HG02884 (cell line): Measurements from ENCODE around the gene C10orf71.

Experiments
- ATAC-seq: cut with Tn5 transposase; IDR thresholded peaks from one replicate; pipeline ENCODE4 v1.9.1; 2021; ENCODE audit warnings: mild to moderate bottlenecking, moderate library complexity; ENCODE audit not compliant: unreplicated experiment

C10orf71 gene

DNA sequence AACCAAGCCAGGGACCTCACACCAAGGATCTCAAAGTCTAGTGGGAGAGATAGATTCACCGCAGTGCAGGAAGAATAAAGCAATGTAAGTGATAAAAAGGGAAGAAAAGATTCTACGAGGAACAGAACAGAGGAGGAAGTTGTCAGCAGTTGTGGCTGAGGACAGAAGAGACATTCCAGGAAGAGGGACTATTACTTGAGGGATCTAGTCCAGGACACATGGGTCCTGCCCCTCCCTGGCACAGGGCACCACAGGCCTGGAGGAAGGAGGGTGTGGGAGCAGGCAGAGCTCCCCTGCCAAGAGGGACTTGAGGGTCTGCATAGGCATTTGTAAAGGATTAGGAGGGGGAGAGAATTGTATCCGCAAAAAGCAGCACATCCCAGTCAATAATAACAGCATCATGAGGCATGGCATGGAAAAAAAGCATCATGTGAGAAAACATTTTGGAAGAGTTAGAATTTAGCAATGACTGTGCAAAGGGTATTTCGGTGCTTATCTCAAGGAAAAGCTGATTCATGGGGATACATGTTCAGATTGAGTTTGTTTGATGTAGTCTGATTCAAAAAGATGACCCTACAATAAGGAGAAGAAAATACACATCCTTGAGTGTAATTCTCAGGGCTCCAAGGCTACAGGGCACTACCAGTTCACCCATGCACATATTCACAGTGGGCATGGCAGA is 12.7 kb downstream of the C10orf71 start:
- no peak for ATAC-seq

DNA sequence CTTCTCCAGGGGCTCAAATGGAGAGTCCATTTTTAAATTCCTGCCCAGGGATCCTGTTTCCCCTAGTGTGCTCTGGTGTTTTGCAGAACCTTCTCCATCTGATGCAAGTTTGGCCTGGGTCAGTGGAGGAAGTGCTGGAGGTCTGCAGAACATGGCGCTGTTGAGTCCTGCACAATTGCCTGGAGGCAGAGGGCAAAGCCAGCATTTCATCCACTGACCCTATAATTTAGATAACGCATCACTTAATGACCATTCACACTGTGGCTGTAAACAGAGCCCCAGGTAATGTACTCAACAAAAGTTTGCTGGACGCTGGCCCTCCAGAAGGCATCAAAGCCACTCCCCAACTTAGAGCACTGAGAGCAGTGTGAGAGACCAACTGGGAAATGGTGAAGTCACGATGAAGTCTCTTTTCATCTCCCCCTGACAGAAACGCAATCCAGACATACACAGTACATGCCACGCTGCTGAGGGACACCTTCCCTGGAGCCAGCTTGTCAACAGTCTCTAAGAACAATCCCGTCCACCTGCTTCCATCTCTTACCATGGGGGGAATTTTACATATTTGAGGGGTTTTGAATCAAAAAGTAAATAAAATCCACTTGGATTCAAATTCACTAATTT is 13.4 kb downstream of the C10orf71 start:
- ATAC-seq, result no peak

DNA sequence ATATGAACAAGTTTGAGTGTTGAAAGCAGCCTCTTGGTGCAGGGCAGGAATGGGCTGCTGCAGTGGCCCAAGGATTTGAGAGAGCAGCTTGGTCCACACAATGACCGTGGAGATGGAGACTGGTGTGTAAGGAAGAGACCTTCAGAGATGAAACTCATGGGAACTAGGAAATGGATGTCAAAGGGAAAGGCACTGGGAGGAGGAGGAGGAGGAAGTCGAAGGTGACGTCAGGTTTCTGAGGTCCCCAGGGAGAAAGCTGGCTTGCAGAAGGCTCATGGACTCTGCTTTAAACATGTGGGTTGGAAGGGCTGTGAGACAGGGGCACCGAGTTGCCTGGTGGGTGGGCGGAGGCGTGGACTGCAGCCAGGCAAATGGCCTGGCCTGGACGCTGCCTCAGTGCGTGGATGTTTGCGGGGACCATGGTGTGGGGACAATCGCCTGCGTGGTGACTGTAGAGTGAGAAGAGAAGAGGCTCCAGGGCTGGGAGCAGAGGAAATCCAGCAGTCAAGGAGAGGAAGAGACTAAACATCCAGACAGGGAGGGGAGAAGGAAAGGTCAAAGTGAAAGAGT is 14.6 kb downstream of the C10orf71 start:
- ATAC-seq, result no peak

DNA sequence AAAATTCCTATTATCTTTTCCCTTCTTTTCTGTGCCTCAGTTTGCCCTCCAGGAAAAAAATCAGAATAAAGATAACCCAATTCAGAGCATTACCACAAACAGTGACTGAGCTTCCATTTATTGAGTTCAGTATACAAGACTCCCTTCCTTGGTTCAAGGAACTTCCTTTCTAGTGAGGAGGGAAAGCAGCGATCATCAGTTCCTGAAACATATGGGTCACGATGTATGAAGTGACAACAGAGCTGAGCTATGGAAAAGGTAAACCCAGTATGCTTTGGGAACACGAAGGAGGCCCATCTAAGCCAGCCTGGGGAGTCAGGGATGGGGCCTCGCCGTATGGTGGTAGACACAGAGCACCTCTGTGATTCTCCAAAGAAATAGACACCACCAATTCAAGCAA is 15.8 kb downstream of the C10orf71 start:
- no peak for ATAC-seq

DNA sequence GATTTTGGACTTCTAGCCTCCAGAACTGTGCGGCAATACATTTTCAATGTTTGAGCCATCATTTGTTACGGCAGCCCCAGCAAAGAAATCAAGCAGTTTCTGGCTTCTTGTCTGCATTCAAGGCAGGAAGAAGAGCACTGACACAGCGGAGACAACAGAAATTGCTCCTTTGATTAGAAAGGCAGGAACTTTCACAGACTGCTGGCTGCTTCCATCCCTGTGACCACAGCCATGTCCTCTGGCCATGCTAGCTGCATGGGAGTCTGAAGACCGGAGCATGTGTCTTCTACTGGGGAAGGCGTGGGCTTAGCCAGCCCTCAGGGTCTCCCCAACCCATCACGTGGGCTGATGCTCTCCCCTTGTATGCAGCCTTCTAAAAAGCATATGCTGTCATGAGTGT is 19.1 kb downstream of the C10orf71 start:
- no peak for ATAC-seq

DNA sequence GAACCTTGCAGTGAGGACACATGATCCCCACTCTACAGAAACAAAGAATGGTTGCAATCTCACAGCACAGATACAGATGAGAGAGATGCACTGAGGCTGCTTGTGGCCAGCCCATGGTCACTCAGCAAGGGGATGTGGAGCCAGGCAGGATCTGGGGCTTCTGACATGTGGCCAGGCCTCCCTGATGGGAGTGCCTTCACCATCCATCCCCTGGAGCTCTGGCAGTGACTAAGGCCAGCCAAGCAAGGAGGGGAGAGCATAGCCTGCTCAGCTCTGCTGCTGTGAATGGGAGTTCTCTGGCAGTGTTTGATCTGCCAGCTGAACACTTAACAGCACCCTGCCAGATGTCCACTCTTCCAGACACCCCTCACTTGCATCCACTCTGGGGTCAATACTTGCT is 19.8 kb downstream of the C10orf71 start:
- ATAC-seq, result no peak

DNA sequence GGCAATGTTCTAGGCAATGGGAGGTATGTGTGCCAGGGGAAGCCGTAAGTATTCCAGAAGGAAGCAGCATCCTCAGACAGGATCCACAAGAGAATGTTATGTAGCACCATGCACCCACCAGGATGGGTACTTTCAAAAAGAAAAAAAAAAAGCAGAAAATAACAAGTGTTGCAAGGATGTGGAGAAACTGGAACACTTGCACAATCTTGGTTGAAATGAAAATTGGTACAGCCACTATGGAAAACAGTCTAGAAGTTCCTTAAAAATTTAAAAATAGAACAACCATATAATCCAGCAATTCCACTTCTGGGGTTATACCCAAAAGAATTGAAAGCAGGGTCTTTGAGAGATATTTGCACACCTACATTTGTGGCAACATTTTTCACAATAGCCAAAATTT is 20.2 kb downstream of the C10orf71 start:
- ATAC-seq, result no peak

DNA sequence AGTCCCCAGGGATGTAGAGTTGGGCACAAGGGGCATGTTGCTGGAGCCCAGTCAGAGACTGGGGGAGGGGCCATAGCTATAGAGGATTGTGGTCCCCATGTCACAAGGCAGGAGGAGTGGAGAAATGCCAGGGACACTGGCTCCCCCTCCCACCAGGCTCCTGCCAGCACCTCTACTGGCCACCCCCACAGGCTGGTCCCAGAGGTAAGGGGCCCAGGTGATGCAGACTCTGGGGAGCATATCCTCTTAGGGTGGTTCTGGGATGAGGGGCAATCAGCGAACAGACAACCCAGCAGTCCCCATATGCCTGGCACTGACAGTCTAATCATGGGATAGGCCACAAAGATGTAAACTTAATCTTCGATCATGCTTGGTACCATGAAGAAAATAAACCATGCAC is 21.2 kb downstream of the C10orf71 start:
- no peak for ATAC-seq

DNA sequence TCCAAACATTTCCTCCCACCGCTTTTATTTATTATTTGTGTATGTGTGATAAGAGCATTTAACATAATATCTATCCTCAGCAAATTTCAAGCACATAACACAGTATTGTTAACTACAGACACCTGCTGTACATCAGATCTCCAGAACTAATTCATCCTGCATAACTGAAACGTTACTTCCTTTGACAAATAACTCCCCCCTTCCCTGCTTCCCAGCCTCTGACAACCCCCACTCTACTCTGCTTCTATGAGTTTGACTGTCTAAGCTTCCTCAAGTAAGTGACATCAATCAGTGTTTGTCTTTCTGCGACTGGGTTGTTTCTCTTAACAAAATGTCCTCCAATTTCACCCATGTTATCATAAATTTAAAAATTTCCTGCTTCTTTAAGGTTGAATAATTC is 22.1 kb downstream of the C10orf71 start:
- no peak for ATAC-seq

DNA sequence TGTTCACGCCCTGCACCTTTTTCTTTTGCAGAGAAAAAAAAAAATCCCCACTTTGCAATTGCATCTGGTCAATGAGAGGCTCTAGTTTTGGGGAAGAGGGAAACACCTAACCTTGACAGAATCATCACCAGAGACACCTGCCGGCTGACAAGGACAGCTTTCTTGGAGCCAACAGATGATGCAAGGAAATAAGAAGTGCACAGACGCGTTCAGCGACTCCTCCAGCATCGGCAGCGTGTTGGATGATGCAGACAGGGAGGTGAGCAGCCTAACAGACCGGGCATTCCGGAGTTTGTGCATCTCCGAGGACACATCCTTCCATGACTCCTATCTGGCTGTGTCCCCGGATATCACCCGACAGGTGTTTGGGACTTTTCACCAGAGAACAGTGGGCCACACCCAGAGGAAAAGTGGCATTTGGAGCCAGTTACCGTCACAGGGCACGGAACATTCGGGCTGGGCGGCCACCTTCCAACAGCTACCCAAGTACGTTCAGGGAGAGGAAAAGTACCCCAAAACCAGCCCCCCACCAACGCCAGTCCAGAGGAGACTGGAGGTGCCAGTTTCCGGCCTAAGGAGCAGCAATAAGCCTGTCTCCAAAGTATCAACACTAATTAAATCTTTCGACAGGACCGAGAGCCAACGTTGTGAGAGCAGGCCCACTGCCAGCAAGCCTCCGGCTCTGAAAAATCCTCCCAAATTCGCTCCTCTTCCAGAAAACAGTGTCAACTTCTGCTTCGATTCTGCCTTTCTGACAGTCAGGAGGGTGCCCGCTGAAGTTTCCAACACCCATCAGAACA is 23.6 kb downstream of the C10orf71 start:
- ATAC-seq, result no peak

DNA sequence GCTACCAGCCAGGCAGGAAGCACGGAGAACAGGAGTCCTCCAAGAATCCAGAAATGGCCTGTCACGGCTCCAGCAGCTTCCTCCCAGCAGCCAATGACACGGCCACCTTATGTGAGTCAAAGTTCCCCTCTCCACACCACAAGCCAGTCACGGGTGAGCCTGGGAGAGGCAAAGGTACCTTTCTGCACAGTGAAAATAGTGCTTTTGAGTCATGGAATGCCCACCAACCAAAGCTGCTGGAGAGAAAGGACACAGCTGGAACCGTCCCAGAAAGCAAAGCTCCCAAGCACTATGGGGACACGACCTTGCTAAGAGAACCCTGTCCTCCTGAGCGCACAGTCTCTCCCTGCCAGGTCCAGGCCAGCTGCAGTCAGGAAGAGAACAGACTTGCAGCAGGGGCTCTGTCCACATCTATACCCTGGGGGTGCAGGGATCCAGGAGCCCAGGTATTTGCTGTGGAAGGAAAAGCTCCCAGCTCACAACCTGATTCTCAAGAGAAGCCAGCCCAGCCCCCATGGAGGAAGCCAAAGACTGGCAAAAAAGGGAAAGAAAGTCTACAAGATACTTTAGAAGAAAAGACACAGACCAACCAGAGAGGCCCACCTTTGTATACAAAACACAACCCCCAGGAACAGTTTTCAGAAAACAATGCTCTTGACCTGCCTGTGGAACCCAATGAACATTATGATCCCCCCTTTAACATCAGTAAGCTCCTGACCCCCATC is 24.4 kb downstream of the C10orf71 start:
- no peak for ATAC-seq

DNA sequence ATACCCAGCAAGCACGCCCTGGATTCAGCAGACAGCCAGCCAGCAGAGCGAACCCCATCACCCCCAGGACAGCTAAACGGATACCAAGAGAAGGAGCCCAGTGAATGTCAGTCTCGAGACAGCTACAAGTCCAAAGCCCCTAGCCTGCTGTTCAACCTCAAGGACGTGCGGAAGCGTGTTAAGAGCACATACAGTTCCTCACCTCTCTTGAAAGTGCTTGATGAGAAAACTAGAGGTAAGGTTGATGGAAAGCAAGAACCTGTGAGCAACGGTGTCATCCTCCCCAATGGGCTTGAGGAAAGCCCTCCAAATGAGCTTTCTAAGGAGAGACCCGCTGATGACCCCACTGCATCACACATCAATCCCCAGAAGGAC is 24.9 kb downstream of the C10orf71 start:
- ATAC-seq, result no peak

DNA sequence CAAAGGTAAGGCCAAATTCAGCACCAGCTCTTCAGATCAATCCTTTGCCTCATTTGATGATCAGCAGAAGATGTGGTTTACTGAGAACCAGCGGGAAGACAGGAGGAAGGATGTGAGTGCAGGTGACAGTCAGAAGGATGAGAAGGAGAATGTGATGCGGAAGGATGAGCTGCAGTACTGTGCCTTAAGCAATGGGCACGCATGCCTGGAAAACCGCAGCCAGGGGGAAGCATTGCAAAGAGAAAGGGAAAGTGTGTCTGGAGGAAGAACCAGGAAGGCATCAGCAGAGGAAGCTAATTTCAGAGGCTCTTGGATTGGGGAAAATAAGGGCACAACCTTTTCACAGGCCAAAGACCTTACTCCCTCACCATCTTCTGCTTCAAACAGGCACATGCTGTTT is 25.7 kb downstream of the C10orf71 start:
- ATAC-seq, result no peak

DNA sequence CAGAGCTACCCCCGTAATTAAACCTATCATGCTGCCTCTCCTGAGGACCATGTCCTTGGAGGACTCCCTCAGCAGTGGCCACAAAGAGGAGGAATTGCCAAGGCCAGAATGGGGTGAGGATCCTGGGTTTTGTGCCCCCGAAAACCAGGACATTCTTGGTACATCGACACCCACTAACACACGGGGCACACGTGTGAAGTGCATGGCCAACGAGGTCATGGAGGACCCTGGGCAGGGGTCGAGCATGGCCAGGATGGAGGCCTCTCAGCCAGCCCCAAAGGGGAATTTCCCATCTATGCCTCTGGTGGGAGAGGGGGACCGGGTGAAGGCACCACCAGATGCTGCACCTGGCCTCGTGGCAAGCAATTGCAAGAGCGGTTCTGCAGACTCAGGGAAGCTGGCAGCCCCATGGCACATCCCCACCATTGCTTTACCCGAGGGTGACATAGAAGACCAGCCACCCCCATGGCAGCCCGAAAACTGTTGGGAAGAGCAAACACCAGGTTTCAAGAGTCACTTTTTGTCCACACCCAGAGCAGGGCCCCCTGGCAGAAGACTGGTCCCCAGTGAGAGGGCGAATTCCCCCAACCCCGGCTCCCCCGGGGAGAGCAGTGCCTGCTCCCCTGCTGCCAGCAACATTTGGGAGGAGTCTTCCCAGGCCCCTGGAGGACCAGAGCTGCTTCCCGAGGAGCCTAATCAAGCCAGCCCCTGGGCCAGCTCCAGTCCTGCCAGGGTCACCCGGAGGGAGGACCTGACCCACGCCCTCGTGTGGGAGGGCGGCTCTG is 26.4 kb downstream of the C10orf71 start:
- no peak for ATAC-seq

DNA sequence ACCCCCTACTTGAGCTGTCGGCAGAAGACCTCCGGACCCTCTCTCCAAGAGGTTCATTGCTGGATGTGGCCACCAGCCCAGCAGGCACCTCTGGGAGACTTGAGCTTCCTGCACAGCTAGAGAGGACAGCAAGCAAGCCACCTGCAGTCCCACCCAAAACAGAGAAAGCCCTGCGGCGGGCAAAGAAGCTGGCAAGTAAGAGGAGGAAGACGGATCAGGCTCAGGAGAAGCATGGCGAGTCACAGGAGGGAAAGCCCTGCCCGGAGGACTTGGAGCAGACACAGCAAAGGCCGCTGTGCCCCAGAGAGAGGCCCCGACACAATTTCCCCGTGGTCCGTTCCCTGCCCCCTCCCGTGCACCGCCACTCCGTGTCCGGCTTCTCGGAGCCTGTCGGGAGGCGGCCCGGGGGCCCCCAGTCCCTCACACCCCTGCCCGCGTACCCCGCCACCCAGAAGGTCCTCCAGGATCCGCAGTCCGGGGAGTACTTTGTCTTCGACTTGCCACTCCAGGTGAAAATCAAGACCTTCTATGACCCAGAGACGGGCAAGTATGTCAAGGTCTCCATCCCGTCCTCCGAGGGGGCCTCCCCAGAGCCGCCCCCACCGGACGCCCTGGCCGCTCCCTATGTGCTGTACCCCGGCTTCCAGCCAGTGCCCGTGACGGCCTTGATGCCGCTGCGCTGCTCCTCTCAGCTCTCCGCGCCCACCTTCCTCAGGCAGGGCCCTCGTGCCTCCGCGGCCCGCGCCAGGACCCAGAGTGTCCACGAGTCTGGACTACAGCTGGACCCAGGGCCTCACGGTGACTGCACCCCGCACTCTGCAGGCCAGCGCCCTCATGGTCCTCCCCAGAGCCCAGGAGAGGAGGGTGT is 27.2 kb downstream of the C10orf71 start:
- no peak for ATAC-seq

DNA sequence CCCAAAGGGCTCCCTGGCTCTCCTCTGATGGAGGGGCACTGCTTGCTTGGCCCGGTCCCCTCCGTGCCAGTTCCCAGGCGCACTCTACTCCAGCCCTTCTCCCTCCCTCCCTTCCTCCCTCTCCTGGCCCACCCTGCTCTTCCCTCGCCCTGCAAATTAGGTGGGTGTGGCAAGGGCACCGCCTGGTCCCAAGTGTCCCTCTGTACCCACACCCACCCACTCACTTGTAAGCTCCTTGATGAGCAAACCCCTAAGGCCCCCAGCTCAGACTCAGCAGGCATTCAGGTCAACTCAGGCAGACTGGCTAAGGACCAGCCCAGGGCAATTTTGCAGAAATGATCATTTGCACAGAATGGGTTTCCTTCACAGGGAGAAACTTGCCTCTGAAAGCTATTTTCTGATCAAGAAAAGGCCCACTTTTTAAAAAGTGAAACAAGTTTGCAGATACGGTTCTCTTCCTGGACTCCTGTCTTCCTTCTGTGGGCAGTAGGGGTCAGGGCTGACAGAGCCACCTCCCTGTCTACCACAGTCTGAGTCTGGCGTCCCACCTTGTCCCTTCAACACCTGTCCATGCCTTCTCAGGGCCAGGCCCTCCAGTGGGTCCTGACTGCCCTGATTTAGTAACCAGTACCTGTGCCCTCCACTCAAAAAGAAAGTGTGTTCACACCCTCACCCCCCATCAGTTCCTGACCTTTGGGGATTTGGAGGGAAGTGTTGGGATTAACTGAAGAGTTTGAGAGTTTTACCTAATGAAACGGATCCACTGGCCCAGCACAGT is 28.3 kb downstream of the C10orf71 start:
- ATAC-seq, result no peak

DNA sequence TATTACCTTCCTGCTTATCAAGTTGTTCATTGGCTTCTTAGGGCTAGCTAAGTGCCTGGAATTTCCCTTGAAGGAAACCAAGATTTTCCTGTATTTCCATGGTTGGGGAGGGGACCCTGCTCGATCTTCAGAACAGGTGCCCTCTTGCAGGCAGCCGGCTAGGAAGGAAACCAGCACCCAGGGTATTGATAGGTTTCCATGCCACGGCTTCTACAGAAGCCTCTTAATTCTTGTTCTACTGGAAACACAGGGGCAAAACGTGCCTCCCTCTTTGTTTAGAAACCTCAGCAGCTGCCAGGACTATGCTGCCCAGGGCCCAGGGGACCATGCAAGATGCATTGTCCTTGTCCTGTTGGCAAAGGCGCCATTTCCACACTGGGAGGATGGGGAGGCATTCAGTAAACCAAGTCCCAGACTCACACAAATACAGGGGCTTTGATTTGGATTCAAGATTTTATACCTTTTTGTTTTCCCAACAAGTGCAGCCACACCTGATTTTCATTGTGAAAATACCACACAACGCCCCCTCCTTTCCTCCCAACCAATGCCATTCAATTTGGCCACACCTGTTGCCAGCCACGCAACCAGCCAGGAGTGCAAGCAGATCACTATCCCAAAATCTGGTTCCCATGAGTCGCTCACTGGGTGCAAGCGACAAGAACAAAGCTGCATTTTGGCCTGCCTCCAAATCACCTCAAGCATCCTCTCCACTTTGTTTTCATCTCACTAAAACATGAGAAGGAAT is 29.6 kb downstream of the C10orf71 start:
- no peak for ATAC-seq

DNA sequence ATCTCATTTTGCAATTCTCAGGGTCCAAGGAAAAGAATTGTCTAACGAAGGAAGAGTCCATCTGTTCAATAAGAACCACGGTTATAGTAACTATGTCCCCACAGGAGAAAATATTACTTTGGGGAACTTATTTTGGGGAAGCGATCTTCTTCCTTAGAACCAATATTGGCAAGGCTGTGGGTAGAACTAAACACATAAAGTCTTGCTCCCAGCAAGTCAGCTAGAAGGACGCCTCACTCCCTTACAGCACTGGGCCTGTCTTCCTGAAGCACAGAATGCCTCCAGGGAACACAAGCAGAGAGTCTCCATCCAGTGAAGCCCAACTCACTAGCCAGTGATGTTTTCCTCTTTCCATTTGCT is 30.2 kb downstream of the C10orf71 start:
- no peak for ATAC-seq
